8988T (cell line): ENCODE results near the gene TRAF7.
"Not testable (repeated sequence)": the region's sequence is repeated elsewhere in the genome, so short reads cannot be mapped to it uniquely, and the experiment has no call there.

Experiments used
- DNase-seq: peaks from one replicate; pipeline ENCODE4 v3.0.0; 2011

The TRAF7 gene

DNA sequence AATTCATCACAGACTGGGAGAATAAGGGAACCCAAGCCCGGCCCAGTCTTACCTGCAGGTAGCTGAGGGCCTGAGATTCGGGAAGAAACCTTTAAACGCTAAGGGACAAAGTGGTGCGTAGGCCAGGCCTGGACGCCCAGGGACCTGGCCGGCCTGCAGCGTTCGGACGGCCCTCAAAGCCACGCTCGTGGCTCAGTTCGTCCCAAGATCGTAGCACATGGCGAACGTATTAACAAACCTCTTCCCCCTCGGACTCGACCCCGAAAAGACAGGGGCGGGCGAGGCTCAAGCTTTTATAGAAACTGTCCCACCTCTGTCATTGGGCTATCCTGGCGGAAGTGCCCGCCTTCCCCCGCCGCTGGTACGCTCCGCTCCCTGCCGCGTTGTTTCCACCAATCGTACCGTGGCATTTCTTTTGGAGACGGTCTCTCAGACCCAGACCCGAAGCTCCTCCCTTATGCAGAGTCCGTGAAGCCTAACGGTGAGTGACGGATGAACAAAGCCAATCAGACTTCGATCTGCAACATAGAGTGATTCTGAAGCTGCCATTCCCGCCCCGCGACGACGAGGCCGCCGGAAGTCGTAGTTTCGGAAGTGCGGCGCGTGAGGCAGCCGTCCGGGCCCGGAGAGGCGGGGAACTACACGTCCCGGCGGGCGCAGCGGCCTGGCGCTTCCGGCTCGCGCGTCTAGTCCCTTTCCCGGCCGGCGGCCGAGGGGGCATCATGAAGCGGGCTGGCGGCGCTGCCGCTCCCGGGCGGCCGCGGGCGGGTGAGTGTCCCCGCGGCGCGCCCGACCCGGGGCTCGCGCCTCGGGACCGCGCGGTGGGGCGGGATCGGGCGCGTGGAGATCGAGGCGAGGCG, at the start of gene TRAF7:
Gene TRAF7 (plus strand): TSS at position 692 of the 860 bp plus-strand sequence. CDS start 8,139 bp downstream, outside the sequence.
- peak; percentile 96 for DNase-seq

DNA sequence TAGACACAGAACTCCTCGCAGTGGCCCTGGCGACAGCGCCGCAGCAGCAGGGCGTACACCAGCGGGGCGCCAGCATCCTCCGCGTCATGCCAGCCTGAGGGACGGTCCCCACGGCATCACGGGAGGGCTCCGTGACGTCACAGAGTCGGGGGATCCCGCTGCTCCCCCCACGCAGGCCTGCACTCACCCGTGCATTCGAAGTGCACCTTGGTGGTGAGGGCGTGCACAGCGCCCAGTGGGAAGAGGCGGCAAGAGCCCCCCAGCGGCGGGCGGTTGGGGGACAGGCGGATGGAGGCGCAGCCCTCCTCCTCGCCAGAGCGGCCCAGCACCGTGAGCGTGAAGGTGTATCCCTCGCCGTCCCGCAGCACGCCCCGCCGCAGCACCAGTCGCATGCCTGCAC, 49.4 kb upstream of the TRAF7 start:
- DNase-seq: not testable (repeated sequence)

DNA sequence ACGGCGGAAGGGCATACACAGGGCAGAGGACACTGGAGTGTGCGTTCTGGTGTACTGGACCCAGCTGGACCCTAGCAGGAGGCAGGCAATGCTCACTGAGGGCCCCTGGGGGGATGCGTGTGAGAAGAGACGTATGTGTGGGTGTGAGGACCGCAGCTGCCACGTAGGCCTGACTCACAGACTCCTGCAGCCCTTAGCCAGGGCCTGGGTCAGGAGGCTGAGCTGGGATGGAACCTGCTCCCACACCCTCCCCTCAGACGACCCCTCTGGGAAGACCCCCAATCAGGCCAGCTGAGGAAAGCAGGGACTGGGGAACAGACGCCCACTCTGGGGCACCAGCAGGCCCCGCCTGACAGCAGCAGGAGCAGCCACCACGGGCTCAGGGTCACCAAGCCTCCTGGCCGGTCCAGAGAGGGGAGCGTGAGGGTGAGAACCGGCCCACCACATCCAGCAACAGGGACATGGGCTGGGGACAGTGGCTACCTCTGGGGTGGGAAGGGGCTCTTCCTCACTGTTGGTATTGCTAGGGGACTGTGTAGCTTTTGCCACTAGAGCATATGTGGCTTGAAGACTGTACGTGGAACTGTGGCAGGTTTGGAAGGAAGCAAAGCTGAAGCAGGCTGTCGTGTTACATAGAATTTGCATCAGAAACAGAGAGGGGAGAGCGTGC, 48.3 kb upstream of the TRAF7 start:
- peak; percentile 8 for DNase-seq

DNA sequence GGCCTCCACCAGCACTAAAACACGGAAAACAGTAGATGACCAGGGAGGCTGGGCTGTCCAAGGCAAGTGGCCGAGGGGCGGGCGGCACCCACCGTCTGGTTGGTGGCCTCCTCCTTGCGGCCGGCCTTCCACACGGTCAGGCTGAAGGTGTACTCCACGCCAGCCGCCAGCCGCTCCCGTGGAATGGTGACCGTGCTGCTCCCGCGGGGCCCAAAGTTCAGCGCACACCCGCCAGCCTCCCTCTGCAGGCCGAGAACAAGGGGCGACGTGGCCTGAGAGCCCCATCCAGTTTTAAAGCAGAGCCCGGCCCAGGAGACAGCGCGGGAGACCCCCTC, 47.8 kb upstream of the TRAF7 start:
- not testable (repeated sequence) for DNase-seq

DNA sequence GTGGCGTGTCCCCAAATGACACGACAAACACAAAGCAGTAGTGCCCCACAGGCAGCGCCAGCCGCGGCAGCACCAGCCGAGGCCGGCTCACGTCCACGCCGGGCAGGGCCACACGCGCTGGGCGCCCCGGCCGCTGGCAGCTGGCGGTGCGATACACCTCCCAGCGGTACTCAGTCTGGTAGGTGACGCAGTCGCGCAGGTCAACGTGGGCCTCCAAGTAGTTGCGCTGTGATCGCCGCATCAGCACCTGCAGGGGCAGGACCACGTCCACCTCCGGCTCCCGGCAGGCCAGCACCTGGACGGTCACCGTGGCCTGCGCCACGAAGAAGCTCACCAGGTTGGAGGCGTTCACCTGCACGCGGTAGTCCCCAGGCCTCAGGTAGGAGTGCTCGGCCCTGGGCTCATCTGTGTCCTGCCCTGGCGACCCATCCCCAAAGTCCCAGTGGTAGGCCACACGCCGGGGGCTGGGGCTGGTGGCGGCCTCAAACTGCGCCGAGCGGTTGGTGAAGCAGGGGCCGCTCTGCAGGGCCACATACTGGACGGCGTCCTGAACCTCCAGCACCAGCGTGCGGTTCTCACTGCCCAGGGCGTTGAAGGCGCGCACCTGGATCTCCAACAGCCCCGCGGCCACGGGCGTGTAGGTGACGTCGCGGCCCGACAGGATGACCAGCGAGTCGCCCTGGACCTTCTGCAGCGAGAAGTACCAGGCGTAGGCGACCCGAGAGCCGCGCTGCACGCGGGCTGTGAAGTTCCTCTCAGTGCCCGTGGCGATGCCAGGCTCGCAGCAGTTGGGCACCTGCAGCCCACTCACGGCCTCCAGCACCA, 46.9 kb upstream of the TRAF7 start:
- DNase-seq: not testable (repeated sequence)

DNA sequence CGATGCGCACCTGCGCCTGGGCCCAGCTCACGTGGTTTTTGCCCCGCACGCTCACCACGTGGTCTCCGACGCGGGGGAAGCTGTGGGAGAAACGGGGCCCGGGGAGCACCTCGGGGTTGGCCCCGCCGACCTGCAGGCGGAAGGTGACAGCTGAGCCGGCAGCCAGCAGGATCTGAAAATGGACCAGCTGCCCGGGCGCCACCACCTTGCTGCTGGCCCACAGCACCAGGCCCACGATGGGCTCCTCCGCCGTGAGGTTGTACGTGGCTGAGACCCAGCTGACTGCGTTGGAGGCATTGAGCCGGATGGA, 46.4 kb upstream of the TRAF7 start:
- not testable (repeated sequence) for DNase-seq

DNA sequence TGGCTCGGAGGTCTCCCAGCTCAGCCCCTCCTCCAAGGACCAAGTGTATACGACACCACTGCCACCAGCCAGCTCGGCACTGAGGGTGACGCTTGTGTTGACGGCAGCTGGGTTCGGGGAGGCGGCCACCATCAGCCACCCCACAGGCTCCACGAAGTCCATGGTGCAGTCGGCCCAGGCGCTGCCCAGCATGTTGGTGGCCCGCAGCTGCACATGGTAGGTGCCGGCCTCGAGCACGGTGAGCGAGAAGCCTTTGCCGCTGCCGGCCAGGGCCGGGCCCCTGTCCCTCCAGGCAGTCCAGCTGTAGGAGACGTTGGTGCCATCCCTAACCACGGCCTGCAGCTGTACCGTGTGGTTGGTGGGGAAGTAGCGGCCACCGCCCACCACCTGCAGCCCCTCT, 45.7 kb upstream of the TRAF7 start:
- DNase-seq: not testable (repeated sequence)

DNA sequence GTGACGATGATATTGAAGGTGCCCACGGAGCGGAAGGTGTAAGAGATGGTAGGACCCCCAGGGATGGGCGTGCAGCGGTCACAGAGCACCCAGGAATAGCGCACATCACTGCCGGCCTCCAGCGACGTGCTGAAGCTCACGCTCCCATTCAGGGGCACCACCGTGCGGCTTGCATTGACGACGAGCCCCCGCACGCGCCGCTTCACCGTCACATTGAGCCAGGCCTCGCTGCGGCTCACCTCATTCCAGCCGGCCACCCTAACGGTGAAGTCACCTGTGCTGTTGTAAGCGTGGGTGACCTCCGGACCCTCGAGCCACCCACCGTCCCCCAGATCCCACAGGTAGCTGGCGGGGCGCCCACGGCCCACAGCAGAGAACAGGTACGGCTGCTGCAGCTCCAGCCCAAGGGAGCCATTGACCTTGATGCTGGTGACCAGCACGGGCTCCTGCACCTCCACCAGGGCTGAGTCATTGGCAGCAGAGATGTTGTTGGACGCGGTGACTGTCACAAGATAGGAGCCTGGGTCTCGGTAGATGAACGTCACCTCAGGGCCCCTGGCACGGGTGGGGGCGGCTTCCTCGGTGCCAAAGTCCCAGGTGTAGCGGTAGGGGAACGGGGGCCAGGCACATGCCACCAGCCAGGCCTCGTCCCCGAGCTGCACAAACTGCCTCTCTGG, 45.1 kb upstream of the TRAF7 start:
- DNase-seq: not testable (repeated sequence)

DNA sequence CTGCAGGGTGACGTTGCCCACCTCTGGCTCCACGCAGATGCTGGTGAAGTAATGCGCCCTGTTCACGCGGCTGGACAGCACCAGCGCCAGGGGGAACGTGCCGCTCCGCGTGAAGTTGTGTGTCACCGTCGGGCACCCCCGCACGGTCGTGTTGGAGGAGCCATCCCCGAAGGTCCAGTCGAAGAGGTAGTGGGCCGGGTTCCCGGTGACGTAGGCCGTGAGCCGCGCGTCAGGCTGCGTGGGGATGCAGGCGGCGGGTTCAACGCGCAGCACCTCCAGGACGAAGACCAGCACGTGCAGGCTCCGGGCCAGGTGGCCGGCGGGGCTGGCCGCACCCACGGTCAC, 44.6 kb upstream of the TRAF7 start:
- DNase-seq: not testable (repeated sequence)

DNA sequence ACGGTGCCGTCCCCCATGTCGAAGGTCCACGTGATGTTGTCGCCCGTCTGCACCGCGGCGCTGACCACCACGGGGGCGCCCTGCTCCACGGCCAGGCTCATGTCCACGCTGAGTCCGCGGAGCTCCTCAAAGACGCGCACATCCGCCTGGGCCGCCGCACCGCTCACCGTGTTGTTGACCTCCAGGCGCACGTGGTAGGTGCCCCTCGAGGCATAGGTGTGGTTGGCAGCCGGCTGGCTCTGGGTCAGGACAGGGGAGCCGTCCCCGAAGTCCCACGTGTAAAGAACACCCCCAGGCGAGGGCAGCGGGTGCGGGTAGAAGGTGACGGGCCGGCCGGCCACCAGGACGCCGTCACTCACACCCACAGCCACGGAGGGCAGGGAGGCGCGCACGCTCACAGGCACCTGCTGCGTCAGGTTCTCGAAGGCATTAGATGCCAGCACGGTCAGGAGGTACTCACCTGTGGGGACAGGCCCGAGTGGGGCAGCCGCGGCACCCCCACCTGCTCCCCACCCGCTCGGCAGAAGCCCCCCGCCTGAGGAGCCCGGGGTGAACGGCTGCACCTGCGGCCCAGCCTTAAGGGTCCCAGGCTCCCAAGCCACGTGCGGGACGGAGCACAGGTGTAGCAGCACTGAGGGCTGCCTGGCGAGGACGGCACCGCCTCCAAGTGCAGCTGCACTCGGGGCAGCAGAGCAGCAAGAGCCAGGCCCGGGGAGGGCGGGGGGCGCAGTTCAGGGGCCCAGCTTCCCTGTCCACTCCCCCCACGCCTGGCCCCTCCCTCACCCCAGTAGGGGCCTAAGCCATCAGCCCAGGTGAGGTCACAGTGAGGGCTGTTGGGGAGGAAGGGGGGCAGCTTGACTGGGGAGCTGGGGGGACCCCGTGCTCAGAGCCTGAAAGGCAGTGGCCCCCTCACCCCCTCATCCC, 43.9 kb upstream of the TRAF7 start:
- not testable (repeated sequence) for DNase-seq

DNA sequence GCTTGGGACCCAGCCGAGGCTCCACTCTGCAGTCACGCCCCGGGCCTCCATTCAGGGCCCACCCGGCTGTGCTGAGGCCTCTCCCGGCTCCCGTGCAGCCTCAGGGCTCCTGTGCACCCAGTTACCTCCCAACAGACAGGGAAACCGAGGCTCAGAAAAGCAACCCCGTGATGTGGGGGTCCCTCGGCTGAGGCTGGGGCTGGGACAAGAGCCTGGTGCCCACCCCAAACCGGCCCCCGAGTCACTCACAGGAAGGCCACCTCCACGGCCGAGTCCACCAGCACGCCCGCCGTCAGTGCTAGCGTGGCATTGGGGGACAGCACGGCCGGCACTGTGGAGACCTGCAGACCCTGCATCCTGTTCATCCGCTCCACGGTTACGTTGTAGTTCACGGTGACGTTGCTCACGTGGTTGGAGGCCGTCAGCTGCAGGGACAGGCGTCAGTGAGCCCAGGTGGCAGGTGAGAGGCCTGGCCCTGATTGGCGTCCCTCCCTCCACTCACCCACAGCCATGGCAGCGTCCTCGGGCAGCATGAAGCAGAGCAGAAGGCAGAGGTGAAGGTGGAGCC, 43.0 kb upstream of the TRAF7 start:
- not testable (repeated sequence) for DNase-seq

DNA sequence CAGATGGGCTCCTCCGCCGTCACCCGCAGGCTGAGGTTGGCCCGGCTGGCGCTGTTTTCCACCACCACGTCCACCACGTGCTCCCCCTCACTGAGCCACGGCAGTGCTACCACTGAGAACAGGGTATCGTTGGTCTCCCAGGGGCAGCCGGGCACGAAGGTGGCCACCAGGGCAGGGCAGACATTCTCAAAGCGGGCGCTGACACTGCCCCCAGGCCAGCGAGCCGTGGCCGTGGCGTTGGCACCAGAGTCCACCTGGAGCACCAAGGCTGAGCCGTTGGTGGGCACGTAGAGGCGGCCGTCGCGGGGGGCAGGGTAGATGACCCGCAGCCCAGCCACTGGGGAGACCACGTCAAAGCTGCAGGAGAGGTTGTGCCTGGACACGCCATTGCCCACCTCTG, 41.4 kb upstream of the TRAF7 start:
- not testable (repeated sequence) for DNase-seq

DNA sequence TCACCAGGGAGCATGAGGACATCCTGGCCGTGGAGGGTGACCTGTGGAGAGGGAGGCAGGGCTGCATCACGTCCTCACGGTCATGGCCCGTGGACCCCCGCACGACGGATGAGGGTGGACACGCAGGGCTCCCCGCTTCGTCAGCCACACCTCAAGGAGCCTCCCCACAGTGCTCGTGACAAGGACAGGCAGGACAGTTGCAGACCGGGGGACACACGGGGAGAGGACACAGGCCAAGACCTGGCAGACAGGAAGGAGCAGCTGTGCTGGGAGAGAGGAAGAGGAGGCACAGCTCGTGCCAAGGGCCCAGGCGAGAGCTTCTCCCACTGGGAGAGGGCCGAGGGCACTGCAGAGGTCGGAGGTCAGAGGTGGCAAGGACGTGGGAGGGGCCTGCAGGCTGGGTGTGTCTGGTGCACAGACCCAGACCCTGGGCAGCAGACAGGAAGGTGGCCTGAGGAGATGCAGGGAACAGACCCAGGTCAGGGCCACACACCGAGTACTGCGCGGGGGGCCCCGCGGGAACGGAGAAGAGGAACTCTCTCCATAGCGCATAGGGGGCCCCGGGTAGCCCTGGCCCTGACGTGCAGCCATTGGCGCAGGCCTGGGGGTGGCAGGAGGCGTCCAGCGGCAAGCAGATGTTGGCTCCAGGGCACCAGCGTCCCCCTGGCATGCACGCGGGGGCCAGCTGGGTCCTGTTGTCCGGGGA, 40.5 kb upstream of the TRAF7 start:
- DNase-seq: not testable (repeated sequence)

DNA sequence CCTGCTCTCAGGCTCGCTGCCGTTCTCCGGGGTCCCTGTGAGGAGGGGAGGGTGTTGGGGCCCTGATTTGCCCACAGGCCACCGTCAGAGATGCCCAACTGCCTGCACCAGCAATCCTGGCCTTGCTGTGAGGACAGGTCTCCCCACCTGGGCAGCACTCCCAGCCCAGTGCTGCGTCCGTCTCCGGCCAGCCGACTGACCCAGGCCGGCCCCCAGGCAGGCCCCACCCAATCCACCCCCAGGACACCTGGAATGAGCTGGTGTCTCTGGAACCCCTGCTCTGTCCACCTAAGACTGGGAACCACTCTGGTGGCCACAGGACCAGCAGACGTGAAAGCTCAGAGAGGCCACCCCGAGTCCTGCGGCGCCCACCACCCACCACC, 40.0 kb upstream of the TRAF7 start:
- DNase-seq: no peak

DNA sequence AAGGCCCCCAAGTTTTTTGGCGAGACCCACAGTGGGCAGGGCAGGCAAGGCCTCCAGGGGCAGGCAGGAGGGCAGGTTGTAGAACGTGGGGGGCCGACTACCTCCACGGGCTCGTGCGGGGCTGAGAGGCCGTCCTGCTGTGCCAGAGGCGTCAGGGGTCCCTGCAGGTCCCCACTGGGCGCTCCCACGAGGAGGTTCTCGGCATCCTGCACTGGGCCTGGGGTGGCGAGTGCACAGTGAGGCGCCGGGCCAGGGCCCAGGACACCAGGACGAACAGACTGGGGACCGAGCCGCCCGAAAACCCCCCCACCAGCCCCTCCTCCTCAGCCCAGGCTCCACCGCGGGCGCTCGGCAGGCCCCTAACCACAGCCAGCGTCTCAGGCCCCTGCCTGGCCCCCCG, 39.2 kb upstream of the TRAF7 start:
- DNase-seq: not testable (repeated sequence)

DNA sequence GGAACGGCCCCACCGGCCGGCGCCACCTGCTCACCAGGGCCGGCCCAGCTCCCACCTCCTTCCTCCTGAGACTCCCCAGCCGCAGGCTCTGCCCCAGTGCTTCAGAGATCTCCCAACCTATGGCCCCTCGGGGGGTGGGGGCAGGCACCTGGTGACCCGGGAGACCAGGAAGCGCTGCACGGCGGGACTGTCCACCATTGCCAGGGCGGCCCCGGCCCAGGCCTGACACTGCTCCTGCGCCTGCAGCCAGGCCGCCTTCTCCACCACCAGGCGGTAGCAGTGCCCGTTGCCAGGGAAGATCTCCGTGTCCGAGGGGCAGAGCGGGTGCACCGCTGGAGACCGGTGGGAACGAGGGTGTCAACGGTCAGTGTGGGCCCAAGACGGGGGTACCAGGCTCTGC, 38.2 kb upstream of the TRAF7 start:
- not testable (repeated sequence) for DNase-seq

DNA sequence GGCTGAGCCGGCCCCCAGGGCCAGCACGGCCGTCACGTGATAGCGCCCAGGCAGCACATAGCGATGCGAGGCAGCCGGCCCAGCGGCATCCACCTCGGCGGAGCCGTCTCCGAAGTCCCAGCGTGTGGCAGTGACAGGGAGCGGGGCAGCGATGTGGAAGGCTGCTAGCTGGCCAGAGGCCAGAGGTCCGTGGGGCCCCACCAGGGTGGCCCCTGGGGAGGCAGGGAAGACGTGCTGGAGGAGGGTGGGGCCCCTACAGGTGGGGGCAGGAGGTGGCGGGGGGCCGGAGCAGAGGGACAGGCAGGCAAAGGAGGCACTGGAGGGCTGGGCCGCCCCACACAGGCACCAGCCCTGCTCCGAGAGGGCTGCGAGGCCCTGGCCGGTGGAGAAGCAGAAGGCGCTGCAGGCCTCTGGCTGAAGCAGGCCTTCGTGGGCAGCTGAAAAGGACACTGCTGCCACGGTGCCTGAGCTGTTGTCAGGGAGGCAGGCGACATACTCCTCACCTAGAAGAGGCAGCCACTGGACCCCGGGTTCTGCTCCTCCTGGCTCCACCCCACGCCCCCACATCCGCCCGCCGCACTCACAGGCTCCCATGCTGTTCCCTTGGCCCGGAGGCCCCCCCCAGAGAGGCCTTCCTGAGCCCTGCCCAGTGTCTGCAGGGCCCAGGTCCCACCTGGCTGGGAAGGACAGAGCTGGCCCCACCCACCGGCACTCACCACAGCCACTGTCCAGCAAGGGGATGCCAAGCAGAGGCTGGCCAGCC, 37.4 kb upstream of the TRAF7 start:
- DNase-seq: not testable (repeated sequence)

DNA sequence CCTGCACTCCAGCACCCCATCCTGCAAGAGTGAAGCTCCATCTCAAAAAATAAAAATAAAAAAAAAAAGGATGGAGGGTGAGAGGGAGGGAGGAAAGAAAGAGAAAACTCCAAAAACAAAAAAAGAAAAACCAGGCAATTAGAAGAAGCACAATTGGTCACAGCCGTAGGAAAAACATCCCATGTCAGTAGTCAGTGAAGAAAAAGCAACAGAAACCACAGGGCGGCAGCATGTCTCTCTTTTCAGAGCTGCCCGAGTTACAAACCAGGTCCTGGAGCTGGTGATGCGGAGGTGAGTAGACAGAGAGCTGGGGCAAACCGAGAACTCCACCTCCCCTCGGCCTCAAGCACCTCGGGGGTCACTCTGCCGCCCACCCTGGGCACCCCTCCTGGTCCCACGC, 34.3 kb upstream of the TRAF7 start:
- DNase-seq: not testable (repeated sequence)

DNA sequence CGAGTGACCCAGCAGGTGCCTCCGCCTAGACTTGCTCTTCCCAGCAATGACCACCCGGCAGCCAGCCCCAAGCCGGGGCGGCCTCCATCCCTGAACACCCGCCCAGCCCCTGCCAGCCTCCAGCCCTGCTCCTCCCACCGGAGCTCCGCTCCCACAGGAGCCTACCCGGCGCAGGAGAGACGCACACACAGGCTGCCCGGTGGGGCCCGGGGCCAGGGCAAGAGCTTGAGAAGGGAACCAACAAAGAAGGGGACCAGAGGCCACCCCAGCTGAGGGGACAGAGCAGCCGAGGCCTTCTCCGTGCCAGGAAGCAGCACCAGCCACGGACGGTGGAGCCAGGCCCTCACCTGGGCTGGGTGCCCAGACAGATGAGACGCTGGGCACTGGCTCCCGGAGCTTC, 33.7 kb upstream of the TRAF7 start:
- no peak for DNase-seq

DNA sequence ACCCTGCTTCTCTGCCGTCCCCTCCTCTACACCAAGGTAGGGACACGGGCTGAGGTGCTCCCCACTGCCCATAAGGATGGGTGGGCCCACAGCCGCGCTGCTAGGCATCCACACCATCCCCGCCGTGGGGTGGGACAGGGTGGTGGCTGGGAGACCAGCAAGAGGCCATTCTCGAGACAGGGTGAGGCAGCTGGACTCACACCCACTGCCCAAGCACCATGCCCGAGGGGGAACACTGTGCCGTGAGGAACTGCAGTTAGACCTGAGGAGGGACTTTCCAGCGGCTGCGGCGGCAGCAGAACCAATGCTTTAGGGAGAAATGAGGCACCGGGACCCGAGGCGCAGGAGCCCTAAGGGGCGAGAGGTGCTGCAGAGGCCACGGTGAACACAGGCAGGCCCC, 33.2 kb upstream of the TRAF7 start:
- no peak for DNase-seq
